Endodermal cell (in vitro differentiated cells): Measurements from ENCODE around the gene ZNF689. TPM values are rescaled to one million over a fixed set of nuclear protein-coding genes. Genes with fewer than 3 reads are reported as not detected.

Source experiments
- DNase-seq: peaks from one replicate; pipeline ENCODE4 v3.0.0-alpha.2; 2017
- H3K27ac ChIP-seq: 2 replicates; pipeline ENCODE4 v1.5.1; 2013; ENCODE audit warnings: mild to moderate bottlenecking, low read depth, low read length, moderate library complexity
- H3K27me3 ChIP-seq: 2 replicates; pipeline ENCODE4 v1.6.1; 2013; ENCODE audit warnings: mild to moderate bottlenecking, low read length, moderate library complexity; ENCODE audit not compliant: insufficient read depth, control insufficient read depth, poor library complexity, severe bottlenecking
- H3K36me3 ChIP-seq: 2 replicates; pipeline ENCODE4 v1.7.0; 2013; ENCODE audit warnings: mild to moderate bottlenecking, low read length, moderate library complexity; ENCODE audit not compliant: control insufficient read depth, insufficient read depth
- H3K4me1 ChIP-seq: one replicate; pipeline ENCODE4 v1.7.0; 2013; ENCODE audit warnings: low read length; ENCODE audit not compliant: control insufficient read depth, insufficient read depth
- H3K4me3 ChIP-seq: 2 replicates; pipeline ENCODE4 v1.5.1; 2013; ENCODE audit warnings: mild to moderate bottlenecking, low read length, moderate library complexity
- H3K9ac ChIP-seq: 2 replicates; pipeline ENCODE4 v1.6.1; 2013; ENCODE audit warnings: mild to moderate bottlenecking, low read length, moderate library complexity; ENCODE audit not compliant: poor library complexity, severe bottlenecking; ENCODE audit errors: extremely low read depth
- H3K9me3 ChIP-seq: 2 replicates; pipeline ENCODE4 v1.6.1; 2013; ENCODE audit warnings: mild to moderate bottlenecking, low read length, moderate library complexity; ENCODE audit not compliant: control insufficient read depth
- H3K27ac Mint-ChIP-seq: 2 replicates; pipeline ENCODE4 v1.8.0; 2020; ENCODE audit warnings: mixed read lengths
- H3K27me3 Mint-ChIP-seq: 2 replicates; pipeline ENCODE4 v1.8.0; 2021; ENCODE audit warnings: mild to moderate bottlenecking, mixed read lengths; ENCODE audit not compliant: insufficient read depth
- H3K36me3 Mint-ChIP-seq: 2 replicates; pipeline ENCODE4 v1.8.0; 2020; ENCODE audit warnings: low read depth, mixed read lengths
- H3K4me1 Mint-ChIP-seq: 2 replicates; pipeline ENCODE4 v1.8.0; 2020; ENCODE audit warnings: mixed read lengths
- H3K4me3 Mint-ChIP-seq: 2 replicates; pipeline ENCODE4 v1.8.0; 2020; ENCODE audit warnings: mild to moderate bottlenecking, moderate library complexity, mixed read lengths
- H3K9me3 Mint-ChIP-seq: 2 replicates; pipeline ENCODE4 v1.8.0; 2020; ENCODE audit warnings: mild to moderate bottlenecking, mixed read lengths
- whole genome bisulfite sequencing, 2 experiments: methylation state at CpG; one replicate each; pipeline versions ENCODE4 v1.1.5 to v1.1.7; 2013; ENCODE audit warnings: missing lambda C conversion rate in 2 of 2, mixed read lengths in 1 of 2; ENCODE audit not compliant: insufficient coverage in 1 of 2, insufficient read length in 1 of 2; 5-methylcytosine and 5-hydroxymethylcytosine counted together
- total RNA-seq, 2 donors: library from RNA; stranded (reverse); fragmentation: NEBNext Ultra II Directional in 1 of 2; extraction: Animal tissue kit (Norgen Biotek cat#: 25700) in 1 of 2; gene quantifications; 2 replicates in 1 of 2; 3 replicates in 1 of 2; pipeline ENCODE4 v1.2.1, GENCODE V29; 2021
- TF ChIP-seq, protein P1 (sequence below): fragments of 200-600 bp; sonication (generic); conservative IDR thresholded peaks from 2 replicates; pipeline ENCODE4 v1.5.0; 2021; ENCODE audit warnings: antibody characterized with exemption, mild to moderate bottlenecking

Gene ZNF689
- total RNA-seq, 2 donors from 2014 or later: 13.0 to 15.8 TPM

DNA sequence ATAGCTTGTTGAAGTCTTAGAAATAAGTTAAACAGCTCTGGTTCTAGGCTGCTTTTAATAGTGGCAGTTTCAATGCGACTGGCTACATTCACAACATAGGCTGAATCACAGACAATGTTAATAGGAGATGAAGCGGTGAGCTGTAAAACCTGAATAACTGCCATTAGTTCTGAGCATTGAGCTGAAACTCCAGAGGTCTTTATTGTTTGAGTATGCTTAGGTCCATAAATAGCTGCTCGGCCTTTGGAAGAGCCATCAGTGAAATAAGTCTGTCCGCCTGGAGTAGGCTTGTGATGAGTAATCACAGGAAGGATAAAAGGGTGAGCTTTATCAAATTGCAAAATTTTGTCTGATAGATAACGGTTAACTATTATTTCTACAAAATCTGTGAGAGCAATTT lies 9.4 kb upstream of the ZNF689 start:
- Mint-ChIP-seq H3K36me3 (no peaks in the 10 kb centered on the region), H3K9me3 (peaks cover 10% of the 10 kb centered on the region), H3K27me3 (peaks cover 44% of the 10 kb centered on the region), H3K27ac (no peak overlapping the region), H3K4me3 (no peak overlapping the region), H3K4me1 (no peaks in the 10 kb centered on the region)
- Histone ChIP-seq H3K9me3 (no peaks in the 10 kb centered on the region), H3K36me3 (no peaks in the 10 kb centered on the region), H3K27ac (no peak overlapping the region), H3K27me3 (peaks cover 22% of the 10 kb centered on the region), H3K4me1 (no peaks in the 10 kb centered on the region), H3K9ac (no peak overlapping the region), H3K4me3 (no peak overlapping the region)
- no peak for DNase-seq
- TF ChIP-seq, protein P1, sequence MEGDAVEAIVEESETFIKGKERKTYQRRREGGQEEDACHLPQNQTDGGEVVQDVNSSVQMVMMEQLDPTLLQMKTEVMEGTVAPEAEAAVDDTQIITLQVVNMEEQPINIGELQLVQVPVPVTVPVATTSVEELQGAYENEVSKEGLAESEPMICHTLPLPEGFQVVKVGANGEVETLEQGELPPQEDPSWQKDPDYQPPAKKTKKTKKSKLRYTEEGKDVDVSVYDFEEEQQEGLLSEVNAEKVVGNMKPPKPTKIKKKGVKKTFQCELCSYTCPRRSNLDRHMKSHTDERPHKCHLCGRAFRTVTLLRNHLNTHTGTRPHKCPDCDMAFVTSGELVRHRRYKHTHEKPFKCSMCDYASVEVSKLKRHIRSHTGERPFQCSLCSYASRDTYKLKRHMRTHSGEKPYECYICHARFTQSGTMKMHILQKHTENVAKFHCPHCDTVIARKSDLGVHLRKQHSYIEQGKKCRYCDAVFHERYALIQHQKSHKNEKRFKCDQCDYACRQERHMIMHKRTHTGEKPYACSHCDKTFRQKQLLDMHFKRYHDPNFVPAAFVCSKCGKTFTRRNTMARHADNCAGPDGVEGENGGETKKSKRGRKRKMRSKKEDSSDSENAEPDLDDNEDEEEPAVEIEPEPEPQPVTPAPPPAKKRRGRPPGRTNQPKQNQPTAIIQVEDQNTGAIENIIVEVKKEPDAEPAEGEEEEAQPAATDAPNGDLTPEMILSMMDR: no peak
- WGBS, 2 experiments: 89 to 95% methylated on average over 5 of the region's 5 CpGs

DNA sequence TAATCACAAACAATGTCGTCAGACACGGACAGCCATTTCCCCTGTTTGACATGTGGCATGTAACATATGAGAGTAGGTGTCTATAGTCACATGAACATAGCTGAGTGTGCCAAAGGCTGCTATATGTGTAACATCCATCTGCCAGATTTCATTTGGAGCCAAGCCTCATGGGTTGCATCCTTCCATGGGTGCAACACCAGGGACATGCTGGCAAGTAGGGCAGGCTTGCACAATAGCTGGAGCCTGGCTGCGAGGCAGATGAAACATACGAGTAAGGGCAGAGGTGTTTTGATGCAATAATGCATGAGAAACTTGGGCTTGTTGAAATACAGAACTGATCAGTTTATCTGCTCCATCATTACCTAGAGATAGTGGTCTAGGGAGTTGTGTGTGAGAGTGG lies 9.0 kb upstream of the ZNF689 start:
- Histone ChIP-seq H3K27ac (no peak overlapping the region), H3K27me3 (peaks cover 22% of the 10 kb centered on the region), H3K36me3 (no peaks in the 10 kb centered on the region), H3K9me3 (no peaks in the 10 kb centered on the region), H3K4me1 (no peaks in the 10 kb centered on the region), H3K9ac (no peak overlapping the region), H3K4me3 (no peak overlapping the region)
- Mint-ChIP-seq H3K4me1 (no peaks in the 10 kb centered on the region), H3K9me3 (peaks cover 9% of the 10 kb centered on the region), H3K27ac (no peak overlapping the region), H3K4me3 (no peak overlapping the region), H3K27me3 (peaks cover 40% of the 10 kb centered on the region), H3K36me3 (no peaks in the 10 kb centered on the region)
- no peak for DNase-seq
- TF ChIP-seq, protein P1: no peak
- 93 to 100% methylated on average over 3 to 4 of the region's 4 CpGs for WGBS, 2 experiments

DNA sequence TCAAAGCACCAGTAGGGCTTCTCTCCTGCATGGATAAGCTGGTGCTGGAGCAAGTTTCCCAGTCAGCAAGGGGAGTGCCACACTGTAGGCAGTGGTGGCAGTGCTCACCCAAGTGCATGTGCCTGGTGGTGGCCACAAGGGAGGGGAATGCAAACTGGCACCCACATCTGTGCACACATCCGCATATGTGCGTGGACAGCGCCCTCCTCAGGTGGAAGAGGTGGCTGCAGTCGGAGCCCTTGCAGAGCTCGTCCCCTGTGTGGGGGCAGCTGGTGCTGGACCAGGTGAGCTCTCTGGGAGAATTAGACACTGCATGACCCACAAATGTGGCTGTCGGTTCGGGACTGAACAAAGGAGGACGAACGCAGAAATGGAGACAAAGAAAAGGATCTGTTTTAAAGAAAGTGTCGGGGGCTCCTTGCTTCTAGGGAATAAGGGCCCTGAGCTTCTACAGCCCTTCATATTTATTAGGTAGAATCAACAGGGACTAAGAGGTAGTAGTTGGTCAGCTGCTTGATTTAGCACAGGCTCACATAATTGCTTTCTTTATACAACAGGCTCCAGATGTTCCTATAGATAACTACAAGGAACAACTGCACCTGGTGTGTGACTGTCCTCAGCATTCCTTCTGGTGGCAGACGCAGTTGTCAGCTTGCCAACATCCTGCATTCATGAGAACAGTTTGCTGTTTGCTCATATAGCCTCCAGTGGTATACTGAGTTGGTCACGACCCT lies 5.3 kb upstream of the ZNF689 start:
- TF ChIP-seq, protein P1: peak; percentile 92
- no peaks in the 10 kb centered on the region for H3K4me1 ChIP-seq
- Mint-ChIP-seq H3K36me3 (no peaks in the 10 kb centered on the region), H3K4me3 (no peak overlapping the region), H3K4me1 (peaks cover 1% of the 10 kb centered on the region), H3K9me3 (peaks cover 5% of the 10 kb centered on the region), H3K27ac (no peak overlapping the region), H3K27me3 (peaks cover 15% of the 10 kb centered on the region)
- WGBS, 2 experiments: 54 to 65% methylated on average over 11 to 12 of the region's 12 CpGs
- DNase-seq: peak; percentile 96
- H3K27ac ChIP-seq: no peak overlapping the region
- H3K9me3 ChIP-seq: no peaks in the 10 kb centered on the region
- H3K4me3 ChIP-seq: no peak overlapping the region
- peaks cover 9% of the 10 kb centered on the region for H3K27me3 ChIP-seq
- no peak overlapping the region for H3K9ac ChIP-seq
- H3K36me3 ChIP-seq: no peaks in the 10 kb centered on the region
